K562 (cell line): ENCODE measurements around the gene SVIL. TPM values are rescaled to one million over a fixed set of nuclear protein-coding genes. Genes with fewer than 3 reads are reported as not detected.

ENCODE experiments used
- BCL6 ChIP-seq: fragments of 250-450 bp; sonication (Bioruptor Pico); IDR thresholded peaks from 2 replicates; pipeline ENCODE4 v1.4.0; 2020
- FIP1L1 ChIP-seq: fragments of 200-400 bp; formaldehyde crosslinking; IDR thresholded peaks from 2 replicates; pipeline ENCODE4 v1.6.1; 2018; ENCODE audit warnings: mild to moderate bottlenecking, low read depth, low read length; ENCODE audit not compliant: poor library complexity, severe bottlenecking
- FOXA3 ChIP-seq, 2 experiments: fragments of 450-650 bp in 1 of 2; sonication (generic) in 1 of 2; formaldehyde crosslinking; IDR thresholded peaks in 1 of 2; conservative IDR thresholded peaks in 1 of 2; 2 replicates each; pipeline versions ENCODE4 v1.4.0 to v1.8.0; 2020 to 2022; ENCODE audit warnings: mild to moderate bottlenecking in 2 of 2, missing genetic modification reagents in 1 of 2
- GABPB1 ChIP-seq: sonication (generic); formaldehyde crosslinking; IDR thresholded peaks from 2 replicates; pipeline ENCODE4 v1.8.0; 2022; ENCODE audit warnings: mild to moderate bottlenecking, missing genetic modification reagents
- NONO ChIP-seq, 2 experiments: fragments of 200-400 bp in 1 of 2; fragments of 450-650 bp in 1 of 2; formaldehyde crosslinking in 1 of 2; IDR thresholded peaks; 2 replicates each; pipeline ENCODE4 v1.6.1; 2017; ENCODE audit warnings: low read depth in 2 of 2, mild to moderate bottlenecking in 2 of 2, moderate library complexity in 2 of 2, low read length in 1 of 2
- POLR2AphosphoS2 ChIP-seq: IDR thresholded peaks from 2 replicates; pipeline ENCODE4 v1.6.1; 2012; ENCODE audit warnings: low read length, improper control_type of control experiment
- RHOXF2B ChIP-seq: fragments of 250-450 bp; sonication (Bioruptor Pico); conservative IDR thresholded peaks from 2 replicates; pipeline ENCODE4 v1.5.1; 2021
- TBP ChIP-seq: optimal IDR thresholded peaks from 2 replicates; pipeline ENCODE3; 2011; ENCODE audit warnings: low read depth, low read length, improper control_type of control experiment
- polyA plus RNA-seq, 8 experiments: library from polyadenylated mRNA; depleted of rRNA in 4 of 8; stranded (reverse) in 5 of 8; unstranded in 3 of 8; fragments of >200 nt; fragmentation: Nextera tagmentation in 2 of 8; fragmentation: Illumina TruSeq in 1 of 8; extraction: Ambion mirVana in 2 of 8; extraction: Trizol in 1 of 8; gene quantifications; 2 replicates each; pipeline versions ENCODE4 v1.2.1 to v1.2.3, GENCODE V29; 2011 to 2014; ENCODE audit warnings: inconsistent platforms in 1 of 8, missing spikeins in 1 of 8
- total RNA-seq, 7 experiments: library from RNA; depleted of rRNA in 6 of 7; stranded (reverse); fragments of >200 nt in 6 of 7; fragmentation: Illumina TruSeq in 2 of 7; extraction: Trizol in 2 of 7; gene quantifications; 2 replicates each; pipeline versions ENCODE4 v1.2.1 to v1.2.3, GENCODE V29; 2011 to 2021; ENCODE audit warnings: low replicate concordance in 1 of 7
- TF ChIP-seq, protein P1 (sequence below), 2 experiments: fragments of 450-650 bp; formaldehyde crosslinking in 1 of 2; IDR thresholded peaks; 2 replicates each; pipeline versions ENCODE4 v1.4.0 to v1.6.1; 2014 to 2020; ENCODE audit warnings: mild to moderate bottlenecking in 2 of 2, borderline replicate concordance in 1 of 2, low read depth in 1 of 2
- TF ChIP-seq, protein P2 (sequence below), 3 experiments: IDR thresholded peaks in 2 of 3; conservative IDR thresholded peaks in 1 of 3; 2 replicates each; pipeline ENCODE4 v1.5.1; 2011 to 2012; ENCODE audit warnings: low read length in 3 of 3, mild to moderate bottlenecking in 3 of 3, control low read depth in 2 of 3, improper control_type of control experiment in 1 of 3, inconsistent platforms in 1 of 3, low read depth in 1 of 3, mixed read lengths in 1 of 3, moderate library complexity in 1 of 3; ENCODE audit not compliant: insufficient read depth in 2 of 3
- TF ChIP-seq, protein P3 (sequence below): fragments of 250-450 bp; sonication (Bioruptor Pico); IDR thresholded peaks from 2 replicates; pipeline ENCODE4 v1.9.0; 2021; ENCODE audit warnings: mild to moderate bottlenecking
- TF ChIP-seq, protein P4 (sequence below): sonication (generic); formaldehyde crosslinking; IDR thresholded peaks from 2 replicates; pipeline ENCODE4 v1.8.0; 2022; ENCODE audit warnings: missing genetic modification reagents, mild to moderate bottlenecking, borderline replicate concordance

The SVIL gene
- total and polyA plus RNA-seq, 9 of the 15 experiments (the other 6 are each of a cell fraction or from before 2014, with no cell fraction given), result under 0.01 to 0.18 (median 0.05) TPM; not detected in 3

DNA sequence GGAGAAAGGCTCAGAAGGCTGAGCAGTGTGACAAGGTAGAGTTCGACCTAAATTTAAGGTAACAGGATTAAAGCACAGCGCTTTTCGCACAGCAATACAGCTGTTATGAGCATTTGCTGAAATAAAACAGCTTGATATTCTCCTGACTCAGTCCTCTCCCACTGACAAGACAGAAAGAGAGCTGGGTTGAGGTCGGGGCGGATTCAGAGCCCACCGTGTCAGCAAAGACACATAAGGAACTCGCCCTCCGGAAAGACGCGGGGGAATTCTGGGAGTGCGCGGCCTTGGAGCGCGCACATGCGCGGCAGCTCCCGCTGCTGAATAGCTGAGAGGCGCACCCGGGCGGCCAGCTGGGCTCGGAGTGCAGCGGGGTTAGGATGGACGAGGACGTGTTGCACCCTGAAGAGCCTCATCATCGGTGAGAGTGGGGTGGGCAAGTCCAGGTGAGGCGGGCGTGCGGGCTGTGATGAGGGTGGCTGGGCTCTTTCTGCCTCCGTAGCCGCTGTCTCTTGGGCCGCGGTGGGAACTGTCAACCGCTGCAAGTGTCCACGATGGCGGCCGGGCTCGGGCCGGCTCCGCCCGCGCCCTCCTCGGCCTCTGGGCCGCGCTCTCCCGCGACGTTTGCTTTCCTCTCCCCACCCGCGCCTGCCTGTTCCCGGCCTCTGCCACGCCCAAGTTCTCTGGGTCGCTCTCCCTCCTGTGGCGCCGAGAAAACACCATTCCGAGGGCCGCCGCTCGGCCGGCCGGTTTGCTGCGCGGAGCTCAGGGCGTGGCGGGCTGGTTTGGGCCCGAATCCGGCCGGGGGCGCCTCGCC, 225.3 kb downstream of the SVIL start (continued):
- TF ChIP-seq, protein P1, sequence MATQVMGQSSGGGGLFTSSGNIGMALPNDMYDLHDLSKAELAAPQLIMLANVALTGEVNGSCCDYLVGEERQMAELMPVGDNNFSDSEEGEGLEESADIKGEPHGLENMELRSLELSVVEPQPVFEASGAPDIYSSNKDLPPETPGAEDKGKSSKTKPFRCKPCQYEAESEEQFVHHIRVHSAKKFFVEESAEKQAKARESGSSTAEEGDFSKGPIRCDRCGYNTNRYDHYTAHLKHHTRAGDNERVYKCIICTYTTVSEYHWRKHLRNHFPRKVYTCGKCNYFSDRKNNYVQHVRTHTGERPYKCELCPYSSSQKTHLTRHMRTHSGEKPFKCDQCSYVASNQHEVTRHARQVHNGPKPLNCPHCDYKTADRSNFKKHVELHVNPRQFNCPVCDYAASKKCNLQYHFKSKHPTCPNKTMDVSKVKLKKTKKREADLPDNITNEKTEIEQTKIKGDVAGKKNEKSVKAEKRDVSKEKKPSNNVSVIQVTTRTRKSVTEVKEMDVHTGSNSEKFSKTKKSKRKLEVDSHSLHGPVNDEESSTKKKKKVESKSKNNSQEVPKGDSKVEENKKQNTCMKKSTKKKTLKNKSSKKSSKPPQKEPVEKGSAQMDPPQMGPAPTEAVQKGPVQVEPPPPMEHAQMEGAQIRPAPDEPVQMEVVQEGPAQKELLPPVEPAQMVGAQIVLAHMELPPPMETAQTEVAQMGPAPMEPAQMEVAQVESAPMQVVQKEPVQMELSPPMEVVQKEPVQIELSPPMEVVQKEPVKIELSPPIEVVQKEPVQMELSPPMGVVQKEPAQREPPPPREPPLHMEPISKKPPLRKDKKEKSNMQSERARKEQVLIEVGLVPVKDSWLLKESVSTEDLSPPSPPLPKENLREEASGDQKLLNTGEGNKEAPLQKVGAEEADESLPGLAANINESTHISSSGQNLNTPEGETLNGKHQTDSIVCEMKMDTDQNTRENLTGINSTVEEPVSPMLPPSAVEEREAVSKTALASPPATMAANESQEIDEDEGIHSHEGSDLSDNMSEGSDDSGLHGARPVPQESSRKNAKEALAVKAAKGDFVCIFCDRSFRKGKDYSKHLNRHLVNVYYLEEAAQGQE (IDR thresholded peaks at IDR 0.05; ENCODE audit: borderline replicate concordance), result no peak
- TF ChIP-seq, protein P1 (CRISPR knock-in tag; IDR thresholded peaks at IDR 0.05; ENCODE audit: low read depth), result 0 out of 2 replicates have a peak, but pooled peaks have one; percentile 10
- no peak for TF ChIP-seq BCL6 (CRISPR knock-in tag)
- TF ChIP-seq FOXA3 (CRISPR knock-in tag; conservative IDR thresholded peaks at IDR 0.05 in 1 of 2, IDR thresholded peaks at IDR 0.05 in 1 of 2), result no peak; a peak in 1 of 4 replicates
- TF ChIP-seq POLR2AphosphoS2, result no peak
- TF ChIP-seq, protein P2, sequence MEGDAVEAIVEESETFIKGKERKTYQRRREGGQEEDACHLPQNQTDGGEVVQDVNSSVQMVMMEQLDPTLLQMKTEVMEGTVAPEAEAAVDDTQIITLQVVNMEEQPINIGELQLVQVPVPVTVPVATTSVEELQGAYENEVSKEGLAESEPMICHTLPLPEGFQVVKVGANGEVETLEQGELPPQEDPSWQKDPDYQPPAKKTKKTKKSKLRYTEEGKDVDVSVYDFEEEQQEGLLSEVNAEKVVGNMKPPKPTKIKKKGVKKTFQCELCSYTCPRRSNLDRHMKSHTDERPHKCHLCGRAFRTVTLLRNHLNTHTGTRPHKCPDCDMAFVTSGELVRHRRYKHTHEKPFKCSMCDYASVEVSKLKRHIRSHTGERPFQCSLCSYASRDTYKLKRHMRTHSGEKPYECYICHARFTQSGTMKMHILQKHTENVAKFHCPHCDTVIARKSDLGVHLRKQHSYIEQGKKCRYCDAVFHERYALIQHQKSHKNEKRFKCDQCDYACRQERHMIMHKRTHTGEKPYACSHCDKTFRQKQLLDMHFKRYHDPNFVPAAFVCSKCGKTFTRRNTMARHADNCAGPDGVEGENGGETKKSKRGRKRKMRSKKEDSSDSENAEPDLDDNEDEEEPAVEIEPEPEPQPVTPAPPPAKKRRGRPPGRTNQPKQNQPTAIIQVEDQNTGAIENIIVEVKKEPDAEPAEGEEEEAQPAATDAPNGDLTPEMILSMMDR (IDR thresholded peaks at IDR 0.05 in 2 of 3, conservative IDR thresholded peaks at IDR 0.05 in 1 of 3; ENCODE audit: insufficient read depth in 2 of 3, low read depth in 1 of 3, low read length in 3 of 3), result peak in 2 of 3 experiments; percentile 3 to 12; a peak in 1 of 6 replicates
- peak in 1 of 2 experiments; percentile 54; a peak in 1 of 4 replicates for TF ChIP-seq NONO (IDR thresholded peaks at IDR 0.05; ENCODE audit: low read depth in 2 of 2, low read length in 1 of 2)
- TF ChIP-seq, protein P3, sequence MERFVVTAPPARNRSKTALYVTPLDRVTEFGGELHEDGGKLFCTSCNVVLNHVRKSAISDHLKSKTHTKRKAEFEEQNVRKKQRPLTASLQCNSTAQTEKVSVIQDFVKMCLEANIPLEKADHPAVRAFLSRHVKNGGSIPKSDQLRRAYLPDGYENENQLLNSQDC, result no peak
- TF ChIP-seq GABPB1, result peak; percentile 56; the same call in 1 of the 2 replicates
- TF ChIP-seq TBP, result peak; percentile 53
- TF ChIP-seq, protein P4, sequence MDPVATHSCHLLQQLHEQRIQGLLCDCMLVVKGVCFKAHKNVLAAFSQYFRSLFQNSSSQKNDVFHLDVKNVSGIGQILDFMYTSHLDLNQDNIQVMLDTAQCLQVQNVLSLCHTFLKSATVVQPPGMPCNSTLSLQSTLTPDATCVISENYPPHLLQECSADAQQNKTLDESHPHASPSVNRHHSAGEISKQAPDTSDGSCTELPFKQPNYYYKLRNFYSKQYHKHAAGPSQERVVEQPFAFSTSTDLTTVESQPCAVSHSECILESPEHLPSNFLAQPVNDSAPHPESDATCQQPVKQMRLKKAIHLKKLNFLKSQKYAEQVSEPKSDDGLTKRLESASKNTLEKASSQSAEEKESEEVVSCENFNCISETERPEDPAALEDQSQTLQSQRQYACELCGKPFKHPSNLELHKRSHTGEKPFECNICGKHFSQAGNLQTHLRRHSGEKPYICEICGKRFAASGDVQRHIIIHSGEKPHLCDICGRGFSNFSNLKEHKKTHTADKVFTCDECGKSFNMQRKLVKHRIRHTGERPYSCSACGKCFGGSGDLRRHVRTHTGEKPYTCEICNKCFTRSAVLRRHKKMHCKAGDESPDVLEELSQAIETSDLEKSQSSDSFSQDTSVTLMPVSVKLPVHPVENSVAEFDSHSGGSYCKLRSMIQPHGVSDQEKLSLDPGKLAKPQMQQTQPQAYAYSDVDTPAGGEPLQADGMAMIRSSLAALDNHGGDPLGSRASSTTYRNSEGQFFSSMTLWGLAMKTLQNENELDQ (CRISPR knock-in tag), result no peak
- peak; percentile 50 for TF ChIP-seq FIP1L1
- TF ChIP-seq RHOXF2B (CRISPR knock-in tag), result peak; percentile 52; the same call in 1 of the 2 replicates
